HG03045 (cell line): ENCODE measurements around the gene KRTAP19-1.

Experiments used
- ATAC-seq: cut with Tn5 transposase; IDR thresholded peaks from one replicate; pipeline ENCODE4 v1.9.1; 2021; ENCODE audit warnings: mild to moderate bottlenecking, moderate library complexity; ENCODE audit not compliant: unreplicated experiment

Gene KRTAP19-1

DNA sequence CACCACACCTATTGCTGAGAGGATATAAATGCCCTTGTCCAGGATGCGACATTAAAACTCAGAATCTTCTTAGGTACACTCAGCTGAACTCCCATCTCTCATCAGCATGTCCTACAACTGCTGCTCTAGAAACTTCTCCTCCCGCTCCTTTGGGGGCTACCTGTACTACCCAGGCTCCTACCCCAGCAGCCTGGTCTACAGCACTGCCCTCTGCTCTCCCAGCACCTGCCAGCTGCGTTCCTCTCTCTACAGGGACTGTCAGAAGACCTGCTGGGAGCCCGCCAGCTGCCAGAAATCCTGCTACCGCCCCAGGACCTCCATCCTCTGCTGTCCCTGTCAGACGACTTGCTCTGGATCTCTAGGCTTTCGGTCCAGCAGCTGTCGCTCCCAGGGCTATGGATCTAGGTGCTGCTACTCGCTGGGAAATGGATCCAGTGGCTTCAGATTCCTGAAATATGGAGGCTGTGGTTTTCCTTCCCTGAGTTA lies 50.0 kb downstream of the KRTAP19-1 start, which contains the start of gene KRTAP13-4:
Gene KRTAP13-4, plus strand, starts transcription at position 51 of the 486 bp plus-strand sequence. Its CDS starts 56 bp downstream, at position 107.
- no peak for ATAC-seq
